Keratinocyte (primary cell): ENCODE results near the gene F9.

Experiments
- EZH2 ChIP-seq: IDR thresholded peaks from one replicate; pipeline ENCODE4 v1.6.1; 2012; ENCODE audit warnings: inconsistent platforms, mild to moderate bottlenecking, low read length, moderate library complexity
- TF ChIP-seq, protein P1 (sequence below), 3 experiments: IDR thresholded peaks in 1 of 3; conservative IDR thresholded peaks in 1 of 3; optimal IDR thresholded peaks in 1 of 3; 2 replicates in 2 of 3; 3 replicates in 1 of 3; pipeline versions ENCODE3 to v1.5.1; 2011; ENCODE audit warnings: low read length in 3 of 3, mild to moderate bottlenecking in 3 of 3, moderate library complexity in 2 of 3, control low read depth in 1 of 3, inconsistent platforms in 1 of 3; ENCODE audit not compliant: insufficient read depth in 2 of 3; ENCODE audit errors: extremely low read depth in 1 of 3

DNA sequence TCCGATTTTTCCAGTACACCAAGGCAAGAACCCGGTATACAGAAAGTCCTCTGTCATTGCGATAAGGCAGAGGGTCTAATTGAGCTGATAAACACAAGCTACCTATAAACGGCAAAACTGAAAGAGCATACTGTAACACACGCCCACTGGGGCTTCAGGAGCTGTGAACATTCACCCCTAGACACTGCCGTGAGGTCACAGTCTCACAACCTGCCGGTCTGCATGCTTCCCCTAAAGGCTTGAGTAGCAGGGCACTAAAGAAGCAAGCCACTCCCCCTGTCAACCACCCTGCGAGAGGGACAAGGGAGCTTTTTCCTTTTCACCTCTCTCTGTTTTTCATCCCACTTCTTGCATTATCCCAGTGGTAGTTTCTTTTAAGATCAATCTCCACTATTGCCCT lies 22.4 kb upstream of the F9 start:
- TF ChIP-seq, protein P1, sequence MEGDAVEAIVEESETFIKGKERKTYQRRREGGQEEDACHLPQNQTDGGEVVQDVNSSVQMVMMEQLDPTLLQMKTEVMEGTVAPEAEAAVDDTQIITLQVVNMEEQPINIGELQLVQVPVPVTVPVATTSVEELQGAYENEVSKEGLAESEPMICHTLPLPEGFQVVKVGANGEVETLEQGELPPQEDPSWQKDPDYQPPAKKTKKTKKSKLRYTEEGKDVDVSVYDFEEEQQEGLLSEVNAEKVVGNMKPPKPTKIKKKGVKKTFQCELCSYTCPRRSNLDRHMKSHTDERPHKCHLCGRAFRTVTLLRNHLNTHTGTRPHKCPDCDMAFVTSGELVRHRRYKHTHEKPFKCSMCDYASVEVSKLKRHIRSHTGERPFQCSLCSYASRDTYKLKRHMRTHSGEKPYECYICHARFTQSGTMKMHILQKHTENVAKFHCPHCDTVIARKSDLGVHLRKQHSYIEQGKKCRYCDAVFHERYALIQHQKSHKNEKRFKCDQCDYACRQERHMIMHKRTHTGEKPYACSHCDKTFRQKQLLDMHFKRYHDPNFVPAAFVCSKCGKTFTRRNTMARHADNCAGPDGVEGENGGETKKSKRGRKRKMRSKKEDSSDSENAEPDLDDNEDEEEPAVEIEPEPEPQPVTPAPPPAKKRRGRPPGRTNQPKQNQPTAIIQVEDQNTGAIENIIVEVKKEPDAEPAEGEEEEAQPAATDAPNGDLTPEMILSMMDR (optimal IDR thresholded peaks at IDR 0.05 in 1 of 3, IDR thresholded peaks at IDR 0.05 in 1 of 3, conservative IDR thresholded peaks at IDR 0.05 in 1 of 3; ENCODE audit: extremely low read depth in 1 of 3, insufficient read depth in 2 of 3, low read length in 3 of 3) = no peak
- no peak for TF ChIP-seq EZH2
